Nephron progenitor cell (in vitro differentiated cells): ENCODE results near the gene CHAC1.

Experiments used
- DNase-seq: peaks from one replicate; pipeline ENCODE4 v3.0.0; 2021
- H3K27ac Mint-ChIP-seq: 2 replicates; pipeline ENCODE4 v1.8.0; 2021; ENCODE audit warnings: mild to moderate bottlenecking, moderate library complexity, mixed read lengths
- H3K27me3 Mint-ChIP-seq: 2 replicates; pipeline ENCODE4 v1.8.0; 2021; ENCODE audit warnings: mild to moderate bottlenecking, low read depth, mixed read lengths; ENCODE audit not compliant: poor library complexity
- H3K36me3 Mint-ChIP-seq: 2 replicates; pipeline ENCODE4 v1.8.0; 2021; ENCODE audit warnings: low read depth, mixed read lengths
- H3K4me1 Mint-ChIP-seq: 2 replicates; pipeline ENCODE4 v1.8.0; 2021; ENCODE audit warnings: mixed read lengths
- H3K4me3 Mint-ChIP-seq: 2 replicates; pipeline ENCODE4 v1.8.0; 2021; ENCODE audit warnings: mild to moderate bottlenecking, moderate library complexity, mixed read lengths
- H3K9me3 Mint-ChIP-seq: 2 replicates; pipeline ENCODE4 v1.8.0; 2021; ENCODE audit warnings: mild to moderate bottlenecking, moderate library complexity, mixed read lengths
- CTCF ChIP-seq: fragments of 200-600 bp; sonication (generic); IDR thresholded peaks from 2 replicates; pipeline ENCODE4 v1.5.0; 2021; ENCODE audit warnings: antibody characterized with exemption

Gene CHAC1

GRCh38 chr15:40995656-40996055 is 42.4 kb downstream of the CHAC1 start:
- no peak for TF ChIP-seq CTCF
- H3K9me3 Mint-ChIP-seq, result no peaks in the 10 kb centered on the region
- DNase-seq, result no peak
- no peaks in the 10 kb centered on the region for H3K27me3 Mint-ChIP-seq
- peaks cover 47% of the 10 kb centered on the region for H3K36me3 Mint-ChIP-seq
- H3K27ac Mint-ChIP-seq, result peak overlapping the region; percentile 7
- no peaks in the 10 kb centered on the region for H3K4me1 Mint-ChIP-seq
- no peak overlapping the region for H3K4me3 Mint-ChIP-seq

- Mint-ChIP-seq H3K9me3 (no peaks in the 10 kb centered on the region), H3K4me3 (no peak overlapping the region), H3K27ac (no peak overlapping the region), H3K27me3 (no peaks in the 10 kb centered on the region), H3K4me1 (peaks cover 8% of the 10 kb centered on the region), H3K36me3 (peaks cover 34% of the 10 kb centered on the region)
- no peak for TF ChIP-seq CTCF
- DNase-seq, result no peak
Measured at GRCh38 chr15:40999190-40999589, 45.9 kb downstream of the CHAC1 start.

GRCh38 chr15:41001524-41002214 is 48.4 kb downstream of the CHAC1 start:
- Mint-ChIP-seq H3K27ac (peak overlapping the region; percentile 12), H3K36me3 (peaks cover 22% of the 10 kb centered on the region), H3K4me3 (no peak overlapping the region), H3K9me3 (no peaks in the 10 kb centered on the region), H3K4me1 (peaks cover 8% of the 10 kb centered on the region), H3K27me3 (no peaks in the 10 kb centered on the region)
- TF ChIP-seq CTCF, result no peak
- peak; percentile 15 for DNase-seq

- H3K4me1 Mint-ChIP-seq, result peaks cover 8% of the 10 kb centered on the region
- H3K36me3 Mint-ChIP-seq, result peaks cover 22% of the 10 kb centered on the region
- peak overlapping the region; percentile 75 for H3K27ac Mint-ChIP-seq
- no peak for DNase-seq
- no peaks in the 10 kb centered on the region for H3K27me3 Mint-ChIP-seq
- H3K9me3 Mint-ChIP-seq, result no peaks in the 10 kb centered on the region
- H3K4me3 Mint-ChIP-seq, result no peak overlapping the region
- TF ChIP-seq CTCF, result no peak
Measured at GRCh38 chr15:41004490-41004889, 51.2 kb downstream of the CHAC1 start.
